H1 (cell line): ENCODE data around the gene EPN2. TPM values are rescaled to one million over a fixed set of nuclear protein-coding genes. Genes with fewer than 3 reads are reported as not detected.

Source experiments
- CTCF ChIA-PET: fragments of 300-600 bp; sonication (Branson Sonifier 250); formaldehyde crosslinking; loops from one replicate; lab custom pipeline; 2021; ENCODE audit not compliant: partially characterized antibody; lab: Charles Lee
- POLR2A ChIA-PET: fragments of 300-600 bp; sonication (Branson Sonifier 250); formaldehyde crosslinking; loops from one replicate; lab custom pipeline; 2021; ENCODE audit warnings: inconsistent platforms; ENCODE audit not compliant: partially characterized antibody; lab: Charles Lee
- DNase-seq, 2 experiments: peaks; one replicate each; pipeline versions ENCODE4 v3.0.0 to v3.0.0-alpha.2; 2010 to 2022; ENCODE audit warnings: low spot score in 2 of 2, low read depth in 1 of 2, mixed read lengths in 1 of 2
- FAIRE-seq: peaks from 2 replicates; lab custom pipeline; 2011; peaks lifted over from hg19 to GRCh38; lab: Jason Lieb, UNC
- H2AFZ ChIP-seq: 2 replicates; pipeline ENCODE4 v1.8.1; 2012; ENCODE audit warnings: low read length, inconsistent platforms
- H2AK5ac ChIP-seq: 2 replicates; pipeline ENCODE4 v1.6.1; 2013; ENCODE audit warnings: low read depth, low read length
- H2BK120ac ChIP-seq: replicated peaks from 2 replicates; pipeline ENCODE3; 2013; ENCODE audit warnings: low read depth, low read length, inconsistent platforms
- H2BK12ac ChIP-seq: 2 replicates; pipeline ENCODE4 v1.6.1; 2013; ENCODE audit warnings: low read depth, low read length
- H2BK15ac ChIP-seq: 2 replicates; pipeline ENCODE4 v1.6.1; 2013; ENCODE audit warnings: low read length
- H2BK20ac ChIP-seq: 2 replicates; pipeline ENCODE4 v1.6.1; 2013; ENCODE audit warnings: low read length
- H2BK5ac ChIP-seq: 2 replicates; pipeline ENCODE4 v1.6.1; 2013; ENCODE audit warnings: low read depth, low read length
- H3K14ac ChIP-seq: 2 replicates; pipeline ENCODE4 v1.6.1; 2013; ENCODE audit warnings: inconsistent platforms; ENCODE audit not compliant: insufficient read length
- H3K18ac ChIP-seq: 2 replicates; pipeline ENCODE4 v1.6.1; 2013; ENCODE audit warnings: low read length; ENCODE audit errors: extremely low read depth
- H3K23ac ChIP-seq: 2 replicates; pipeline ENCODE4 v1.6.1; 2013; ENCODE audit warnings: inconsistent platforms; ENCODE audit not compliant: insufficient read length
- H3K23me2 ChIP-seq: 2 replicates; pipeline ENCODE4 v1.6.1; 2013; ENCODE audit warnings: low read depth, low read length
- H3K27ac ChIP-seq: 2 replicates; pipeline ENCODE4 v1.6.1; 2011; ENCODE audit warnings: low read depth, low read length, inconsistent platforms
- H3K27me3 ChIP-seq, 4 experiments: replicated peaks in 1 of 4; 1 replicate in 1 of 4; 2 replicates in 3 of 4; pipeline versions ENCODE4 v1.6.1 to v1.8.1; 2011 to 2013; ENCODE audit warnings: low read length in 3 of 4, mild to moderate bottlenecking in 3 of 4, inconsistent platforms in 2 of 4, mixed read lengths in 2 of 4, moderate library complexity in 1 of 4; ENCODE audit not compliant: control insufficient read depth in 3 of 4, insufficient read depth in 3 of 4; ENCODE audit errors: extremely low read depth in 1 of 4
- H3K36me3 ChIP-seq, 4 experiments: 2 replicates each; pipeline versions ENCODE4 v1.6.1 to v1.8.1; 2011 to 2013; ENCODE audit warnings: mild to moderate bottlenecking in 4 of 4, low read length in 3 of 4, moderate library complexity in 2 of 4, control low read depth in 1 of 4, inconsistent platforms in 1 of 4; ENCODE audit not compliant: insufficient read depth in 4 of 4, control insufficient read depth in 2 of 4
- H3K4ac ChIP-seq: replicated peaks from 2 replicates; pipeline ENCODE3; 2013; ENCODE audit warnings: low read length, low read depth, mixed read lengths, inconsistent platforms; ENCODE audit not compliant: insufficient read length
- H3K4me1 ChIP-seq, 4 experiments: replicated peaks in 1 of 4; 1 replicate in 1 of 4; 2 replicates in 3 of 4; pipeline versions ENCODE4 v1.6.1 to v1.8.1; 2011 to 2013; ENCODE audit warnings: low read length in 3 of 4, inconsistent platforms in 2 of 4, mixed read lengths in 1 of 4; ENCODE audit not compliant: insufficient read depth in 4 of 4, control insufficient read depth in 3 of 4
- H3K4me2 ChIP-seq, 2 experiments: 2 replicates each; pipeline versions ENCODE4 v1.6.1 to v1.8.1; 2011 to 2013; ENCODE audit warnings: low read depth in 2 of 2, low read length in 2 of 2, control low read depth in 1 of 2, inconsistent platforms in 1 of 2, mild to moderate bottlenecking in 1 of 2; ENCODE audit not compliant: insufficient read depth in 1 of 2
- H3K4me3 ChIP-seq, 4 experiments: fragments of 200-600, 300-600 bp in 1 of 4; sonication (generic), shearing (Covaris generic), sonication (Bioruptor Twin) in 1 of 4; 2 replicates each; pipeline versions ENCODE4 v1.5.1 to v1.8.1; 2011 to 2016; ENCODE audit warnings: low read length in 4 of 4, low read depth in 3 of 4, control low read depth in 2 of 4, inconsistent platforms in 2 of 4, mild to moderate bottlenecking in 2 of 4, mixed read lengths in 1 of 4, moderate library complexity in 1 of 4; ENCODE audit not compliant: insufficient read depth in 2 of 4; ENCODE audit errors: extremely low read depth in 1 of 4
- H3K56ac ChIP-seq: replicated peaks from 2 replicates; pipeline ENCODE3; 2013; ENCODE audit warnings: low read depth, mild to moderate bottlenecking, mixed read lengths, low read length, inconsistent platforms; ENCODE audit not compliant: insufficient read length
- H3K79me1 ChIP-seq: 2 replicates; pipeline ENCODE4 v1.6.1; 2013; ENCODE audit warnings: low read depth, low read length, control low read depth
- H3K79me2 ChIP-seq, 2 experiments: 2 replicates each; pipeline versions ENCODE4 v1.6.1 to v1.8.1; 2012 to 2013; ENCODE audit warnings: low read length in 2 of 2, mild to moderate bottlenecking in 2 of 2, inconsistent platforms in 1 of 2; ENCODE audit not compliant: insufficient read depth in 2 of 2, control insufficient read depth in 1 of 2
- H3K9ac ChIP-seq, 4 experiments: replicated peaks in 1 of 4; 1 replicate in 1 of 4; 2 replicates in 3 of 4; pipeline versions ENCODE4 v1.6.1 to v1.8.1; 2011 to 2013; ENCODE audit warnings: low read depth in 3 of 4, low read length in 3 of 4, control low read depth in 2 of 4, mild to moderate bottlenecking in 2 of 4, moderate library complexity in 2 of 4, inconsistent platforms in 1 of 4; ENCODE audit errors: extremely low read depth in 1 of 4
- H3K9me3 ChIP-seq, 2 experiments: 2 replicates each; pipeline versions ENCODE4 v1.6.1 to v1.8.1; 2012 to 2013; ENCODE audit warnings: mild to moderate bottlenecking in 2 of 2, moderate library complexity in 2 of 2, control low read depth in 1 of 2, inconsistent platforms in 1 of 2, low read depth in 1 of 2, low read length in 1 of 2, mixed read lengths in 1 of 2; ENCODE audit not compliant: insufficient read depth in 2 of 2
- H4K20me1 ChIP-seq, 2 experiments: replicated peaks in 1 of 2; 2 replicates each; pipeline versions ENCODE3 to v1.8.1; 2011 to 2013; ENCODE audit warnings: inconsistent platforms in 2 of 2, low read length in 2 of 2, mild to moderate bottlenecking in 1 of 2; ENCODE audit not compliant: insufficient read depth in 2 of 2, control insufficient read depth in 1 of 2
- H4K5ac ChIP-seq: 2 replicates; pipeline ENCODE4 v1.6.1; 2013; ENCODE audit warnings: low read length, low read depth, mixed read lengths, inconsistent platforms; ENCODE audit not compliant: insufficient read length
- H4K8ac ChIP-seq: 2 replicates; pipeline ENCODE4 v1.8.0; 2013; ENCODE audit warnings: mild to moderate bottlenecking, moderate library complexity, low read length, inconsistent platforms; ENCODE audit not compliant: insufficient read depth; ENCODE audit errors: extremely low read depth
- H4K91ac ChIP-seq: replicated peaks from 2 replicates; pipeline ENCODE3; 2013; ENCODE audit warnings: low read length, mixed read lengths, inconsistent platforms; ENCODE audit not compliant: insufficient read length
- KDM5A ChIP-seq: fragments of 200-600 bp; IDR thresholded peaks from 2 replicates; pipeline ENCODE4 v1.7.1; 2012; ENCODE audit warnings: mild to moderate bottlenecking, low read length, inconsistent platforms, mixed read lengths
- SP1 ChIP-seq: IDR thresholded peaks from 2 replicates; pipeline ENCODE4 v1.6.1; 2011; ENCODE audit warnings: low read depth, low read length
- SP4 ChIP-seq: IDR thresholded peaks from 2 replicates; pipeline ENCODE4 v1.6.1; 2012; ENCODE audit warnings: low read length, inconsistent platforms
- TCF12 ChIP-seq: IDR thresholded peaks from 2 replicates; pipeline ENCODE4 v1.6.1; 2011; ENCODE audit warnings: low read depth, mild to moderate bottlenecking, low read length
- WGBS, 2 experiments: shearing (Covaris generic) in 1 of 2; methylation state at CpG; one replicate each; pipeline versions ENCODE4 v1.1.6 to v1.1.7; 2013 to 2015; ENCODE audit warnings: low lambda C conversion rate in 2 of 2, mixed read lengths in 2 of 2, inconsistent platforms in 1 of 2, low coverage in 1 of 2, missing lambda C conversion rate in 1 of 2; ENCODE audit not compliant: insufficient replicate concordance in 2 of 2, insufficient coverage in 1 of 2, insufficient read length in 1 of 2; ENCODE audit errors: extremely low coverage in 1 of 2, missing lambda C conversion rate in 1 of 2; 5-methylcytosine and 5-hydroxymethylcytosine counted together
- polyA plus RNA-seq, 7 experiments: library from polyadenylated mRNA; depleted of rRNA in 3 of 7; stranded (reverse) in 5 of 7; unstranded in 2 of 7; fragments of >200 nt in 5 of 7; fragments of 200-250 nt in 2 of 7; gene quantifications; 1 replicate in 5 of 7; 2 replicates in 1 of 7; 4 replicates in 1 of 7; pipeline versions ENCODE4 v1.2.1 to v1.2.3, GENCODE V29; 2011 to 2013; ENCODE audit warnings: missing spikeins in 2 of 7, mixed read lengths in 2 of 7
- total RNA-seq: library from RNA; stranded (reverse); fragmentation: NEBNext Ultra II Directional; extraction: Animal tissue kit (Norgen Biotek cat#: 25700); gene quantifications from 2 replicates; pipeline ENCODE4 v1.2.1, GENCODE V29; 2021

The EPN2 gene
- total and polyA plus RNA-seq, 2 of the 8 experiments (the other 6 are each of a cell fraction or from before 2014, with no cell fraction given): 28.7 to 55.8 TPM

DNA sequence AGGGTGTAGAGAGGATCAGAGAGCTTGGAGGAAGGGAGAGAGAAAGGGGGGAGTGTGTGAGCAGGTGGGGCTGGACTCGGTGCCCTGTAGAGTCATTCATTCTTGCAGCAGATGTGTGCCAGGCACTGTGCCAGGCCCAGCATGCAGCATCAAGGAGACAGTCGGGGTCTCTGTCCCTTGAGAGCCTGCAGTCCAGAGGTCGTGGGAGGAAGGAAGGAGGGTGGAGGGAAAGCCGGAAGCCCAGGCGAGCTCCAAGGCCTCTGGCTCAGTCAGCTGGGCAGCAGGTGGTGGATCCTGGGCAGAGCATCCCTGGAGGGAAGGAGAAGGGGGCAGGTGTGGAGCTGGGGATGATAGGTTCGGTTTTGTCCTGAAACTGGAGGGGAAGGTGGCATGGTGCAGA lies 27.5 kb downstream of the EPN2 start:
- ChIA-PET POLR2A (no interaction called here), CTCF (interaction anchor here (1.1 to 1.7 kb wide), 3 partner anchors 23 to 58 kb away, joined by 3 to 4 read pairs (median 4); no protein-coding TSS in a partner anchor)
- Histone ChIP-seq H2BK5ac (no peak overlapping the region), H3K23me2 (no peaks in the 10 kb centered on the region), H3K18ac (no peak overlapping the region), H3K14ac (no peak overlapping the region), H3K79me1 (peaks cover 18% of the 10 kb centered on the region), H4K20me1 (peaks cover 8 to 32% of the 10 kb centered on the region in 2 experiments), H3K36me3 (no peaks in the 10 kb centered on the region; a peak in 1 of 8 replicates), H2AFZ (no peak overlapping the region), H3K56ac (peak overlapping the region; percentile 17), H3K4ac (no peak overlapping the region), H2BK20ac (no peak overlapping the region), H2BK12ac (no peak overlapping the region), H3K4me1 (peaks cover 0 to 3% (median under 1%) of the 10 kb centered on the region in 4 experiments; a peak in 4 of 7 replicates), H4K5ac (no peak overlapping the region), H3K4me3 (no peak overlapping the region), H3K27ac (no peak overlapping the region), H3K23ac (no peak overlapping the region), H3K4me2 (no peak overlapping the region), H2AK5ac (no peak overlapping the region), H4K91ac (no peak overlapping the region), H3K79me2 (peaks cover 0 to 65% of the 10 kb centered on the region in 2 experiments; a peak in 3 of 4 replicates), H3K9me3 (no peaks in the 10 kb centered on the region), H2BK15ac (no peak overlapping the region), H4K8ac (no peak overlapping the region; the same call in 1 of the 2 replicates), H3K27me3 (no peaks in the 10 kb centered on the region), H3K9ac (no peak overlapping the region; a peak in 1 of 7 replicates), H2BK120ac (no peak overlapping the region)
- DNase-seq (no peak), FAIRE-seq (no peak)
- WGBS, 2 experiments: 92% methylated on average over 6 of the region's 6 CpGs; no CpG with 5 or more reads in 1 of the 2 experiments
- TF ChIP-seq KDM5A (no peak), TCF12 (no peak), SP4 (no peak), SP1 (no peak)
